GM12874 (cell line): ENCODE results near the gene CTAG1B.
"Not testable (repeated sequence)": the region's sequence is repeated elsewhere in the genome, so short reads cannot be mapped to it uniquely, and the experiment has no call there.

Experiments
- TF ChIP-seq, protein P1 (sequence below): IDR thresholded peaks from 2 replicates; pipeline ENCODE4 v1.5.1; 2011; ENCODE audit warnings: low read depth, mild to moderate bottlenecking, control low read depth, low read length, moderate library complexity; ENCODE audit not compliant: insufficient read depth

CTAG1B gene

DNA sequence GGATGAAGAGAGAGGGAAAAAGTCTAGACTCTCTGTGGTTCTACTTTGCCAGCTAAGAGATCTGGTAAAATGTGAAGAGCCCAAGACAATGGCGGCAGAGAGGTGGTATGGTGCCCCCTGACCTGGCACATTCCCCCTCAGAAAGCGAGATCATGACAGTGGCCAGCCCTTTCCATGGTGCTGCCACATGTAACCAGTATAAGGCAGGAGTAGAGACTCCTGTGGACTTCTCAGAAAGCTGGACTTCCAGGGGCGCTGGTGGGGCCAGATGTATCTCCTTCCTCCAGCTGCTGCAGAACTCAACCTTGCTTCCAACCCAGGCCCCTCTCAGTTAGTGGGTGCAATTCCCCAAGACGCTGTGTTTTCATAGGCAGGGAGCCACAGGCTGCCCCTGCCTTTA is 24.6 kb downstream of the CTAG1B start:
- TF ChIP-seq, protein P1, sequence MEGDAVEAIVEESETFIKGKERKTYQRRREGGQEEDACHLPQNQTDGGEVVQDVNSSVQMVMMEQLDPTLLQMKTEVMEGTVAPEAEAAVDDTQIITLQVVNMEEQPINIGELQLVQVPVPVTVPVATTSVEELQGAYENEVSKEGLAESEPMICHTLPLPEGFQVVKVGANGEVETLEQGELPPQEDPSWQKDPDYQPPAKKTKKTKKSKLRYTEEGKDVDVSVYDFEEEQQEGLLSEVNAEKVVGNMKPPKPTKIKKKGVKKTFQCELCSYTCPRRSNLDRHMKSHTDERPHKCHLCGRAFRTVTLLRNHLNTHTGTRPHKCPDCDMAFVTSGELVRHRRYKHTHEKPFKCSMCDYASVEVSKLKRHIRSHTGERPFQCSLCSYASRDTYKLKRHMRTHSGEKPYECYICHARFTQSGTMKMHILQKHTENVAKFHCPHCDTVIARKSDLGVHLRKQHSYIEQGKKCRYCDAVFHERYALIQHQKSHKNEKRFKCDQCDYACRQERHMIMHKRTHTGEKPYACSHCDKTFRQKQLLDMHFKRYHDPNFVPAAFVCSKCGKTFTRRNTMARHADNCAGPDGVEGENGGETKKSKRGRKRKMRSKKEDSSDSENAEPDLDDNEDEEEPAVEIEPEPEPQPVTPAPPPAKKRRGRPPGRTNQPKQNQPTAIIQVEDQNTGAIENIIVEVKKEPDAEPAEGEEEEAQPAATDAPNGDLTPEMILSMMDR: no peak

GRCh38 chrX:154593201-154593600 is 25.9 kb downstream of the CTAG1B start:
- TF ChIP-seq, protein P1: no peak

- TF ChIP-seq, protein P1: no peak
Observed at GRCh38 chrX:154592505-154592904, 26.6 kb downstream of the CTAG1B start.

GRCh38 chrX:154584585-154585183 is 34.4 kb downstream of the CTAG1B start, which contains the start of gene CTAG1A:
Gene CTAG1A, plus strand, starts transcription at chrX:154585133. Its CDS starts 74 bp downstream, at chrX:154585207.
- TF ChIP-seq, protein P1: not testable (repeated sequence)
